Ovary (tissue), 3 donors: Measurements from ENCODE around the gene PARP3.

Experiments
- CTCF ChIP-seq, 3 donors: fragments of 450-650 bp in 2 of 3; fragments of 200-600 bp in 1 of 3; IDR thresholded peaks; one replicate each; pipeline versions ENCODE4 v1.5.1 to v1.8.0; 2016 to 2022; ENCODE audit warnings: antibody characterized with exemption in 3 of 3, mild to moderate bottlenecking in 1 of 3
- POLR2A ChIP-seq: fragments of 450-650 bp; IDR thresholded peaks from one replicate; pipeline ENCODE4 v1.6.1; 2017; ENCODE audit warnings: antibody characterized with exemption, mild to moderate bottlenecking, moderate library complexity
- donor health status: DM: no; HTN: no; CAD: no.

GRCh38 chr3:51983578-51984268, 41.6 kb downstream of the PARP3 start:
- TF ChIP-seq POLR2A: no peak
- TF ChIP-seq CTCF (IDR thresholded peaks at IDR 0.05): no peak
